HG02623 (cell line): ENCODE measurements around the gene STAC3.
"Not testable (repeated sequence)": the region's sequence is repeated elsewhere in the genome, so short reads cannot be mapped to it uniquely, and the experiment has no call there.

ENCODE experiments used
- ATAC-seq: cut with Tn5 transposase; IDR thresholded peaks from one replicate; pipeline ENCODE4 v1.9.1; 2021; ENCODE audit warnings: moderate library complexity; ENCODE audit not compliant: unreplicated experiment

The STAC3 gene

GRCh38 chr12:57250956-57251355 is at the start of gene STAC3:
Gene STAC3, minus strand, starts transcription at chr12:57251187. Its CDS starts 1,551 bp downstream, at chr12:57249636.
- ATAC-seq = no peak

DNA sequence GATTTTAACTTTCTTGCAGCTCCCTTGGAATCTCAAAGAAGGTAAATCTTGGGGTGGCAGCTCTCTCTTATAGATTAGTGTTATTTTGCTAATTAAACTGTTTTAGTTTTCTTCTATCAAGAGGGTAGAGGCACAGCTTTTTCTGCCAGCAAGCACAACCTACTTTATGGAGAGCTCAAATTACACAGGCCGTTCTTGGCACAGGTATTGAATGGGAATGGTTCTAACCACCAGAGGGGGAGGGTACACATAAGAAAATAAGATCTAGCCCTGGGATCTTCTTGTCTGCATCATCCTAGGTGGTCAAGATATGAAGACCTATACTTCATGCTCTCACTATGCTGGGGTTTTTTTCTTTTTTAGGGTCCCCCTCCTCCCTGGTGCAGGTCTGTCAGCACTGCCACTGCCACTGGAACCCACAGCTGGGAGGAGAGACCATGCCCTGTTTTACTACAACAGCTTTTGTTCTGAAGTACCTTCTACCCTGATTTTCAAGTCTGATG is 48.6 kb upstream of the STAC3 start:
- ATAC-seq = no peak

- ATAC-seq = no peak
Measured at GRCh38 chr12:57296291-57296690, 45.3 kb upstream of the STAC3 start.

DNA sequence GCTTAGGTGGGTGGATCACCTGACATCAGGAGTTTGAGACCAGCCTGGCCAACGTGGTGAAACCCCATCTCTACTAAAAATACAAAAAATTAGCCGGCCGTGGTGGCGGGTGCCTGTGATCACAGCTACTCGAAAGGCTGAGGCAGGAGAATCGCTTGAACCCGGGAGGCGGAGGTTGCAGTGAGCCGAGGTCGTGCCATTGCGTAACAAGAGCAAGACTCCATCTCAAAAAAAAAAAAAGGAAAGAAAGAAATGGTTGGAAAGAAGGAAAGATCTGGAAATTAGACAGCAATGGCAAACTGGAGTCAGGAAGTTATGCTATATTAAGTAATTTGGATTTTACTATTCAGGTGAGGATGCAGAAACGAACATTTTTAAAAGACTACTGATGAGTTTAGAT is 31.1 kb upstream of the STAC3 start:
- not testable (repeated sequence) for ATAC-seq

- peak; percentile 91 for ATAC-seq
Measured at GRCh38 chr12:57280211-57281062, 29.4 kb upstream of the STAC3 start.

- ATAC-seq = no peak
Measured at GRCh38 chr12:57278465-57279381, 27.7 kb upstream of the STAC3 start.

DNA sequence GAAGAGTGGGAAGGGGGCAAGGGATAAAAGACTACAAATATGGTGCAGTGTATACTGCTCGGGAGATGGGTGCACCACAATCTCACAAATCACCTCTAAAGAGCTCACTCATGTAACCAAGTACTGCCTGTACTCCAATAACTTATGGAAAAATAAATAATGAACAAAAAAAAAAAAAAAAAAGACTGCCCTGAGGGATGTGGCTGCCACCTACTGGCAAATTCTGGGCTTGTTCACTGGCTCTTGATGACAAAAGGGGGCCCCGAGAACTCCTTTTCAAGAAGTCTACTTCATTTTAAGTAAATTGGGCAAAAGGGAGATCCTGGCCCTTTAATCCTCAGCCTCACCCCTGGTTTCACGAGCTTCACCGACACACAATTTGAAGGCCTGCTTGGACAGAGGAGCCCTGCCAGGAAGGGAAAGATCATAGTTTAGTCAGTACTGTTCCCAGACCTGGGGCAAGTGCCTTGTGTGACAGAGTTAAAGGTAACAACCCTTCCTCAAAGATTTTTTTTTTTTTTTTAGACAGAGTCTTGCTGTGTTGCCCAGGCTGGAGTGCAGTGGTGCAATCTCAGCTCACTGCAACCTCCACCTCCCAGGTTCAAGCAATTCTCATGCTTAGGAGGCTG is 26.1 kb upstream of the STAC3 start:
- no peak for ATAC-seq

DNA sequence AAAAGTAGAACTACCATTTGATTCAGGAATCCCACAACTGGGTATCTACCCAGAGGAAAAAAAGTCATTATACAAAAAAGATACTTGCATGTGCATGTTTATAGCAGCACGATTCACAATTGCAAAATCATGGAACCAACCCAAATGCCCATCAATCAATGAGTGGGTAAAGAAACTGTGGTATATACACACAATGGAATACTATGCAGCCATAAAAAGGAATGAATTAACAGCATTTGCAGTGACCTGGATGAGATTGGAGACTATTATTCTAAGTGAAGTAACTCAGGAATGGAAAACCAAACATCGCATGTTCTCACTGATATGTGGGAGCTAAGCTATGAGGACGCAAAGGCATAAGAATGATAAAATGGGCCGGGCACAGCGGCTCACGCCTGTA is 25.2 kb upstream of the STAC3 start:
- not testable (repeated sequence) for ATAC-seq

- ATAC-seq = no peak
Measured at GRCh38 chr12:57273516-57273915, 22.5 kb upstream of the STAC3 start.

DNA sequence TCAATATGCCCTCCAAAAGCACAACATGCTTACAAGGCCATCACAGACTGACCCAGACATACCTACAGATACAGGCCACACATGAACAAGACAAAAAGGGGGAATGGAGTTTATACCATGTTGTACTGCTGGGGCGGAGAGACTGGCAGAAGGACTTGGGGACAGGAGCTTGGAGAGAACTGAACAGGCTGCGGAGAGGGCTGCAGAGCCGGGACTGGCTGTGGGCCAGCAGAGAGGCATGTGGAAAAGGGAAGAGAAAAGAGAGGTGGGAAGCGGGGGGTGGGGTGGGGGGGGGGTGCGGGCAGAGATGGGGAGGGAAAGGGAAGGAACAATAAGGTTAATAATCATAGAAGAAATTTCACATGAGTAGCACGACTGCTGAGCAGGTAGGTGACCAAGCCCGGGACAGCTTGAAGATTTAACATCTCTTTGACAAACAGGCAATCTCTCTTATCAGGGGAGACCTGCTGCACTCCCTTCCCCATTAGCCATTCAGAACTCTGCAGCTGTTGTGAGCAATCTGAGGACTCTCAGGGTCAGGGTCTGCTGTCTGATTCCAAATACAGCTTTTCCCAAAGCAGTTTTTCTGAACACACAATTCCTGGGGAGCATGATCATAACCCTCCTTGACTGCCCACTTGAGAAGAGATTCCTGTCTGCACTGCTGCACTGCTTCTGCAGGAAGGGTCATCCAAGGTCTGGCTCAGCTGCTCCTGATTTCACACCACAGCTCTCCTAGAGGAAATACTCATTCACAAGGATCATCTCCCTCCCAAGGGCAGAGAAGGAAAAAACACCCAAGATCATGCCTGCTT is 21.6 kb upstream of the STAC3 start:
- no peak for ATAC-seq

GRCh38 chr12:57270966-57271470 is 20.0 kb upstream of the STAC3 start:
- ATAC-seq = no peak

DNA sequence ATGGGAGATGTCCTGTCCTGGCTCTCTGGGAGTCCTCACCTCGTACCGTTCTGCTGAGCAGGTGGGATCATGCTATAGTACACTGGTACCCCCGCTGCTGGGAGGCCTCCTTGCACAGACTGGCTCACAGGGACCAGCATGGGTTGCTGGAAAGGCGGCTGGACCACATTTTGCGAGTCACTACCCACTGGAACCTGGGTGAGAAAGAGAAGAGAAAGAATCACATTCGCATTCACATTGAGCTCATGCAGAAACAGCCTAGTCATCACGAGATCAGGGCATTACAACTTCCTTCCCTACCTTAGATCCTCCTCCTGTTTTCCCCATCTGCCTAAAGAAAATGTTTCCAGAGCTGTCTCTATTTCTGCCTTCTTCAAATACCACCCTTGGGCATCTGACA is 17.3 kb upstream of the STAC3 start:
- no peak for ATAC-seq

- ATAC-seq = no peak
Measured at GRCh38 chr12:57266681-57267080, 15.7 kb upstream of the STAC3 start.

DNA sequence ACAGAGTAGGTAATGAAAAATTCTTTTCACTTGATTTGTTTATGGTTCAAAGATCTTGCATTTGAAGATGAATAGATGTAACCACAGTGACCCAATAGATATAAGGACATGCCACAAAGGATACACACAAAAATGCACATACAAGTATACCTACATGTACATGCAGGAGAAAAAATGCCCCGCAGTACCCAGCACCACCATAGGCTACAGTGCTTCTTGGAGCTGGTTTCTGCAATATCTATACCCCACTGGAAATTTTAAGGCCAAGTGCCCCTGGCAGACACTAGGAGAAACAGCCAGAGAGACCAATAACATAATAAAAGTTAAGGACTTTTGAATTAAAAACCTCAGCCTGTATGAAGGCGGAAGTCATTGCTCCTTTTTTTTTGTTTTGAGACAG is 12.1 kb upstream of the STAC3 start:
- ATAC-seq = no peak

DNA sequence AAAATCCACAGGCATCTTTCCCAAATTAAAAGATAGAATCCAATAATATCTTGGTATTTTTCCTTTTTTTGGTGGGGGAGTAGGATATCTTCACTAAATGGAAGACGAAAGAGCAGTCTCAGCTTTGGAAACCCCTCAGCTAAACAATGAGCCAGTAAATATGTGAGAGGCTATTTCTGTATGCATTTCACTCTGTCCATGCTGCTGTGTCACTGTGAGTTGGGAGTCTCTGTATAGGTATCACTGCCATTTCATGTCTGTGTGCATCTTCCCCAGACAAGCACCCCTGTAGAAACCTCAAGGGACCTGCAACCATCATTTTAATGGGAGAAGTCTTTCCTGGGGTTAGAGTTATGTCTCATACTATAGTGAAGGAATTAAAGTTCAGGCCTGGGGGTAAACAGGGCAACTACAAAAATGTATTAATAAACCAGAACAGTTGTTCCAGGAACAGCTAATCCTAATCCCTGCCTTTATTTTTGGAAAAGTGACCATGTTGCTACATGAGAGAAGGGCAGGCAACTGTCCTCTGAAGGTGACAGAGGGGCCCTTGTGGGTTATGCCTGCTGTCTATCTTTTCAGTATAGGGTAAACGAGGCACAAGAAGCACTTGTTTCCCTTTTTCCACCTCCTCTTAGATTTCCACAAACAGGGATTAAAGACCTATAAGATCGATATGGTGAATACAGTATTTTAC is 11.3 kb upstream of the STAC3 start:
- ATAC-seq = no peak

DNA sequence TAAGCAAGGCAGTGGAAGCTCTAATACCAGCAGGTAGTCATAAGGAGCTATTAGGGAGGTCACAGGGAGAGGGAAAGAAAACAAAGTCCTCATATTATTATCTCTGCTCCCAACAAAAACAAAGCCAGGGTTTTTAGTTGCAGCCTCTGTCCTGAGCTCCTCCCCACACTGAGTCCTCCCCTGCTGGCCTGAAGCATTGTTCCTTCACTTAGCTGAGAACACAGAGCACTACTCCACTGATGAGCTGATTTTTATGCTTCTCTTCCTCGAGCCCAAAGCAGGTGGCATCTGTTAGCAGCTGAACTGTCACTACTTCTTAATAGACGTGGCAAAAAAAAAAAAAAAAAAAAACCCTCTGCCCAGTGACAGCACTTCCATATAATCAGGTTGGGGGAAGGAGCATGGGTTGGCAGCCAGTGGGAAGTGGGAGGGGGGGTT is 10.5 kb upstream of the STAC3 start:
- ATAC-seq = no peak

DNA sequence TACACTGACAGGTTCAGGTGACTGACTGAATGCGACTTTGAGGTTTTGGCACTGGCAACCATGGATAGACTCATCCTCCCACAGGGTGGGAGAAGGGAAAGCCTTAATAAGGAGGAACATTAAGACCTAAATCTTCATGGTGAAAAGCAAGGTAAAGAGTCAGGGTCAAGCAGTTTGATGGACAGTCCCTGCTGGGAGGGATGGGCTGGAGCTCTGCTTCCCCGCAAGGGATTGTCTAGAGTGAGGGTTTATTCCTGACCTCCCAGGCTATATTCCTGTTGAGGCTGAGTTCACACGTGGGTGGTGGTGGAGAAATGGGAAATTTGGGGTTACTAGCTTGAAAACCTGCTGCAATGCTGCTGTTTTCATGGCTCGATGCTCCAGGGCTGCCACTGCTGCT is 9.4 kb upstream of the STAC3 start:
- no peak for ATAC-seq

DNA sequence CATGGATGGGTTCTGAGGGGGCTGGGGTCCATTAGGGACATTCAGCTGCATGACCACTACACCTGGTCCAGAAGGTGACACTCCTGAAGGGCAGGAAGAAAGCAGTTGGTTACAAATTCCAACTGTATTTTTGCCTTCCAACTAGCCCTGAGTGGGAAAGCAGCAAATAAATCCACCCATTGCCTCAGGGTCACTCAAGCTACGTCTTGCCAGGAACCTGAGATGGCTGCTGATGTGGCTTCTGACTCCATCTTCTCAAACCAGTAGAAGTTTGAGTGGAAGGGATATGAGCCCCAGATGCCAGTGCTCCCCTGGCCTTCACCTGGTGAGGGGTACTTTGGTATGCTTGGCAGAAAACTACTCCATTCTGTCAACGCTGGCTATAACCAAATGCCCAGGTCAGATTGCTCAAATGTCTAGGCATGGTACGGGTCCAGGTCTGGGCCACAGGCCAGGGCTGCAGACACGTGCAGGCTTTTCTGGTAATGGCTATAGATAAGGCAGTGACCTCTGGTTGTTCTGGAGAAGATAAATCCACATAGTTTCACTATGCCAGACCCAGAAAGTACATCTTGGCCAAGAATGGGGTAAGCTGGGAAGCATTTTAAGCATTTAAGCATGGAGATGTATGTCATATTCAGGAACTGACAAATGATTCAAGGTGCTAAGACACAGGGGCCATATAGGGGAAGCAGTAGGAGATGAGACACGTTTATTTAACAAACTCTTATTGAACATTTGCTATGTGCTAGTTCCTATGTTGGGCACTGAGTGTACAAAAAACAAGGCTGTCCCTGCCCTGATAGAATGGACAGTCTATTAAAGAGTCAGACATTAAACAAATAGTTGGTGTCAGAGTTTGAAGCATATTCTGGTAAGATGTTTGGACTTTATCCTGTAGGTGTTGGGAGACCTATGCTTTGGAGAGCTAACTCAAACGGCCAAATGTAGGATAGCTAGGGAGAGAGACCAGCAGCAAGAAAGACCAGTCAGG is 8.3 kb upstream of the STAC3 start:
- ATAC-seq = no peak
